Measurements from ENCODE around the gene B4GALT1. TPM values are rescaled to one million over a fixed set of nuclear protein-coding genes. Genes with fewer than 3 reads are reported as not detected.

B4GALT1 gene
- total and polyA plus RNA-seq, 9 donors = 35.8 to 226 (median 88.3) TPM

- no peak overlapping the region for H3K4me3 ChIP-seq
- DNase-seq = peak in 2 of 5 donors; percentile 22 to 43
- WGBS, 3 donors = 29 to 44% (median 35%) methylated on average over 3 of the region's 3 CpGs
- no peak overlapping the region for H3K27ac ChIP-seq
- no peaks in the 10 kb centered on the region for H3K36me3 ChIP-seq
- intact Hi-C loops (cut with DNase I) = no loop called here
- H3K4me1 ChIP-seq (ENCODE audit: insufficient read depth) = peaks cover 5% of the 10 kb centered on the region
- H3K27me3 ChIP-seq = no peaks in the 10 kb centered on the region
- H3K9me3 ChIP-seq = no peaks in the 10 kb centered on the region
- no peak for TF ChIP-seq POLR2A (IDR thresholded peaks at IDR 0.05)
- TF ChIP-seq CTCF (IDR thresholded peaks at IDR 0.05) = no peak
- no peak for TF ChIP-seq EP300 (IDR thresholded peaks at IDR 0.05)
Observed at GRCh38 chr9:33186457-33187168, 19.5 kb upstream of the B4GALT1 start.

GRCh38 chr9:33185858-33186257 lies 18.7 kb upstream of the B4GALT1 start:
- WGBS, 3 donors = 73 to 81% (median 73%) methylated on average over 5 of the region's 5 CpGs
- TF ChIP-seq POLR2A (IDR thresholded peaks at IDR 0.05) = no peak
- no peak for TF ChIP-seq EP300 (IDR thresholded peaks at IDR 0.05)
- no peak for TF ChIP-seq CTCF (IDR thresholded peaks at IDR 0.05)
- Histone ChIP-seq H3K9me3 (no peaks in the 10 kb centered on the region), H3K36me3 (no peaks in the 10 kb centered on the region), H3K27me3 (no peaks in the 10 kb centered on the region), H3K4me1 (ENCODE audit: insufficient read depth) (peaks cover 5% of the 10 kb centered on the region), H3K4me3 (no peak overlapping the region), H3K27ac (no peak overlapping the region)
- intact Hi-C loops (cut with DNase I) = no loop called here
- DNase-seq = no peak

- H3K27ac ChIP-seq = no peak overlapping the region
- H3K4me3 ChIP-seq = no peak overlapping the region
- intact Hi-C loops (cut with DNase I) = no loop called here
- no peak for DNase-seq
- H3K27me3 ChIP-seq = no peaks in the 10 kb centered on the region
- H3K4me1 ChIP-seq (ENCODE audit: insufficient read depth) = peaks cover 5% of the 10 kb centered on the region
- 92 to 94% (median 93%) methylated on average over 11 of the region's 11 CpGs for WGBS, 3 donors
- no peaks in the 10 kb centered on the region for H3K36me3 ChIP-seq
- no peak for TF ChIP-seq POLR2A (IDR thresholded peaks at IDR 0.05)
- TF ChIP-seq EP300 (IDR thresholded peaks at IDR 0.05) = no peak
- TF ChIP-seq CTCF (IDR thresholded peaks at IDR 0.05) = no peak
- no peaks in the 10 kb centered on the region for H3K9me3 ChIP-seq
Observed at GRCh38 chr9:33185406-33185805, 18.3 kb upstream of the B4GALT1 start.

GRCh38 chr9:33184963-33185362 lies 17.8 kb upstream of the B4GALT1 start:
- no peak for TF ChIP-seq POLR2A (IDR thresholded peaks at IDR 0.05)
- TF ChIP-seq CTCF (IDR thresholded peaks at IDR 0.05) = no peak
- 31 to 44% (median 38%) methylated on average over 2 of the region's 2 CpGs for WGBS, 3 donors
- H3K4me1 ChIP-seq (ENCODE audit: insufficient read depth) = peaks cover 5% of the 10 kb centered on the region
- DNase-seq = no peak
- H3K36me3 ChIP-seq = no peaks in the 10 kb centered on the region
- H3K27ac ChIP-seq = no peak overlapping the region
- no peak overlapping the region for H3K4me3 ChIP-seq
- H3K27me3 ChIP-seq = no peaks in the 10 kb centered on the region
- intact Hi-C loops (cut with DNase I) = no loop called here
- no peaks in the 10 kb centered on the region for H3K9me3 ChIP-seq

Measured in ovary (tissue), 9 donors.